ELR (cell line): ENCODE measurements around the gene ARHGAP8.

Source experiments
- DNase-seq: peaks from one replicate; pipeline ENCODE4 v3.0.0-alpha.2; 2015; ENCODE audit warnings: low read depth

ARHGAP8 gene

GRCh38 chr22:44861245-44861644 lies 108.9 kb downstream of the ARHGAP8 start:
- no peak for DNase-seq

GRCh38 chr22:44862281-44862680 lies 109.9 kb downstream of the ARHGAP8 start:
- no peak for DNase-seq

- no peak for DNase-seq
Observed at GRCh38 chr22:44862981-44863860, 110.8 kb downstream of the ARHGAP8 start.

- DNase-seq = no peak
Observed at GRCh38 chr22:44865193-44866057, 113.0 kb downstream of the ARHGAP8 start.

- DNase-seq = peak; percentile 9
Observed at GRCh38 chr22:44869196-44869595, 116.8 kb downstream of the ARHGAP8 start.

GRCh38 chr22:44870021-44870420 lies 117.6 kb downstream of the ARHGAP8 start:
- DNase-seq = peak; percentile 10

GRCh38 chr22:44871782-44872181 lies 119.4 kb downstream of the ARHGAP8 start:
- no peak for DNase-seq

GRCh38 chr22:44876921-44877320 lies 124.5 kb downstream of the ARHGAP8 start:
- no peak for DNase-seq

- DNase-seq = no peak
Observed at GRCh38 chr22:44878483-44879300, 126.3 kb downstream of the ARHGAP8 start.

GRCh38 chr22:44879301-44879680 lies 126.9 kb downstream of the ARHGAP8 start:
- no peak for DNase-seq

GRCh38 chr22:44880610-44881290 lies 128.4 kb downstream of the ARHGAP8 start:
- no peak for DNase-seq

- DNase-seq = no peak
Observed at GRCh38 chr22:44881624-44882023, 129.2 kb downstream of the ARHGAP8 start.

- DNase-seq = no peak
Observed at GRCh38 chr22:44882226-44882905, 130.0 kb downstream of the ARHGAP8 start.

- DNase-seq = no peak
Observed at GRCh38 chr22:44883011-44883421, 130.6 kb downstream of the ARHGAP8 start.

GRCh38 chr22:44884562-44884961 lies 132.2 kb downstream of the ARHGAP8 start:
- DNase-seq = no peak

GRCh38 chr22:44884968-44885805 lies 132.8 kb downstream of the ARHGAP8 start:
- peak; percentile 22 for DNase-seq

- no peak for DNase-seq
Observed at GRCh38 chr22:44885806-44886360, 133.5 kb downstream of the ARHGAP8 start.

- DNase-seq = no peak
Observed at GRCh38 chr22:44887941-44888366, 135.6 kb downstream of the ARHGAP8 start.

GRCh38 chr22:44888491-44889254 lies 136.3 kb downstream of the ARHGAP8 start:
- DNase-seq = no peak
